Chondrocyte (in vitro differentiated cells): Measurements from ENCODE around the gene NLRP3. TPM values are rescaled to one million over a fixed set of nuclear protein-coding genes. Genes with fewer than 3 reads are reported as not detected.

Experiments
- DNase-seq: peaks from one replicate; pipeline ENCODE4 v3.0.0; 2021; ENCODE audit warnings: mixed read lengths, low spot score
- H3K27ac Mint-ChIP-seq: one replicate; pipeline ENCODE4 v1.8.0; 2021; ENCODE audit warnings: mild to moderate bottlenecking, moderate library complexity, mixed read lengths; ENCODE audit not compliant: unreplicated experiment
- H3K27me3 Mint-ChIP-seq: 2 replicates; pipeline ENCODE4 v1.8.0; 2021; ENCODE audit warnings: low read depth, mixed read lengths
- H3K36me3 Mint-ChIP-seq: 2 replicates; pipeline ENCODE4 v1.8.0; 2021; ENCODE audit warnings: low read depth, mixed read lengths
- H3K4me1 Mint-ChIP-seq: 2 replicates; pipeline ENCODE4 v1.8.0; 2021; ENCODE audit warnings: low read depth, mild to moderate bottlenecking, mixed read lengths
- H3K4me3 Mint-ChIP-seq: one replicate; pipeline ENCODE4 v1.8.0; 2021; ENCODE audit warnings: mild to moderate bottlenecking, moderate library complexity, mixed read lengths; ENCODE audit not compliant: unreplicated experiment
- H3K9me3 Mint-ChIP-seq: 2 replicates; pipeline ENCODE4 v1.8.0; 2021; ENCODE audit warnings: low read depth, mixed read lengths
- CTCF ChIP-seq: fragments of 200-600 bp; sonication (generic); IDR thresholded peaks from 2 replicates; pipeline ENCODE4 v1.5.0; 2021; ENCODE audit warnings: antibody characterized with exemption, mild to moderate bottlenecking, moderate library complexity
- total RNA-seq: library from RNA; stranded (reverse); gene quantifications from 3 replicates; pipeline ENCODE4 v1.2.1, GENCODE V29; 2021

Gene NLRP3
- total RNA-seq, 1 donor from 2014 or later, result 0.15 TPM

- Mint-ChIP-seq H3K4me1 (no peaks in the 10 kb centered on the region), H3K27ac (no peak overlapping the region), H3K4me3 (no peak overlapping the region), H3K9me3 (no peaks in the 10 kb centered on the region), H3K36me3 (no peaks in the 10 kb centered on the region), H3K27me3 (peaks cover 4% of the 10 kb centered on the region)
- no peak for TF ChIP-seq CTCF
- DNase-seq, result no peak
Observed at GRCh38 chr1:247408100-247408499, 7.9 kb upstream of the NLRP3 start.

GRCh38 chr1:247409869-247410544 is 6.0 kb upstream of the NLRP3 start:
- Mint-ChIP-seq H3K36me3 (no peaks in the 10 kb centered on the region), H3K4me1 (no peaks in the 10 kb centered on the region), H3K9me3 (no peaks in the 10 kb centered on the region), H3K27me3 (peaks cover 3% of the 10 kb centered on the region), H3K27ac (no peak overlapping the region), H3K4me3 (no peak overlapping the region)
- no peak for TF ChIP-seq CTCF
- no peak for DNase-seq

- no peak overlapping the region for H3K4me3 Mint-ChIP-seq
- DNase-seq, result no peak
- no peaks in the 10 kb centered on the region for H3K4me1 Mint-ChIP-seq
- H3K27me3 Mint-ChIP-seq, result peaks cover 6% of the 10 kb centered on the region
- no peak overlapping the region for H3K27ac Mint-ChIP-seq
- no peaks in the 10 kb centered on the region for H3K36me3 Mint-ChIP-seq
- no peaks in the 10 kb centered on the region for H3K9me3 Mint-ChIP-seq
- no peak for TF ChIP-seq CTCF
Observed at GRCh38 chr1:247411621-247412327, 4.2 kb upstream of the NLRP3 start.

GRCh38 chr1:247417831-247418230 is 1.9 kb downstream of the NLRP3 start:
- Mint-ChIP-seq H3K9me3 (peaks cover 4% of the 10 kb centered on the region), H3K27me3 (peaks cover 16% of the 10 kb centered on the region), H3K4me1 (no peaks in the 10 kb centered on the region), H3K4me3 (no peak overlapping the region), H3K27ac (no peak overlapping the region), H3K36me3 (no peaks in the 10 kb centered on the region)
- no peak for DNase-seq
- TF ChIP-seq CTCF, result no peak

GRCh38 chr1:247419336-247419735 is 3.4 kb downstream of the NLRP3 start:
- H3K36me3 Mint-ChIP-seq, result no peaks in the 10 kb centered on the region
- H3K4me3 Mint-ChIP-seq, result no peak overlapping the region
- H3K9me3 Mint-ChIP-seq, result peaks cover 4% of the 10 kb centered on the region
- TF ChIP-seq CTCF, result no peak
- peaks cover 14% of the 10 kb centered on the region for H3K27me3 Mint-ChIP-seq
- DNase-seq, result no peak
- H3K27ac Mint-ChIP-seq, result no peak overlapping the region
- no peaks in the 10 kb centered on the region for H3K4me1 Mint-ChIP-seq
